Medulla oblongata (tissue), 1 donor: Measurements from ENCODE around the gene IQCH.

Source experiments
- DNase-seq: peaks from one replicate; pipeline ENCODE4 v3.0.0-alpha.2; 2015; ENCODE audit errors: extremely low spot score

IQCH gene

GRCh38 chr15:67394873-67395639 is 140.5 kb downstream of the IQCH start:
- no peak for DNase-seq

- peak; percentile 80 for DNase-seq
Observed at GRCh38 chr15:67396114-67396513, 141.5 kb downstream of the IQCH start.

DNA sequence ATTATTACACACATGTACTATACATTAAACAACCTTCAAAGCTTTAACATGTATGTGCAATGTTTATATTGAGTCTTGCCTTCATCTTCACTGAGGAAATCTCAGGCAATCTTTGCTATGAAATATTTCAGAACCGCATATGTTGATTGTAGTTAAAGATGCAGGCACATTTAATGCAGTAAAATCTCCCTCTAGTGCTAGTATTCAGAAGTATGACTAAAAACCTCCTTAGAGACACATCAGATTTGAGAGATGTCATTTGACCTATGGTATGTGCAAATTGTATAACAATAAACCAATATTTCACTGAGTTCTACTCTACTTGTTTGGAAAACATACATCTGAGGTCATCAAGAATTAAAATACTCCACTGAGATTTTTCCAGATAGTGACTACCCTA is 142.6 kb downstream of the IQCH start:
- DNase-seq = no peak

DNA sequence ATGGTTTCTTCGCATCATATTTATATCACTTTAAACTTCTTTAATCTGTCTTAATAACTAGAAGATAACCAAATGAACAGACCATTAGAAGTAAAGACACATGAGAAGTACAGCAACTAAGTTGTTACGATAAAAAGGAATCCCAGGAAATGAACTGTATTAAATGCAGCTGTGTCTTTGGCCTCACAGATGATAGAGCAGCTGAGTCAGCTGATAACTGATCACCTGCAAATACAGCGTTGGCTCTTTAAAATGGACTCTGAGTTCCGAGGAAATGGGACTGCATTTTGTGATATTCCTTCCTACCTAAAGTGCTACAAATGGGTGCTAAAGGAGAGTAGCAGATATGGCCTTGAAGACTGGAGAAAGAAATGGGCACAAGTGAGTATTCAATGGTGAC is 145.3 kb downstream of the IQCH start:
- DNase-seq = no peak

DNA sequence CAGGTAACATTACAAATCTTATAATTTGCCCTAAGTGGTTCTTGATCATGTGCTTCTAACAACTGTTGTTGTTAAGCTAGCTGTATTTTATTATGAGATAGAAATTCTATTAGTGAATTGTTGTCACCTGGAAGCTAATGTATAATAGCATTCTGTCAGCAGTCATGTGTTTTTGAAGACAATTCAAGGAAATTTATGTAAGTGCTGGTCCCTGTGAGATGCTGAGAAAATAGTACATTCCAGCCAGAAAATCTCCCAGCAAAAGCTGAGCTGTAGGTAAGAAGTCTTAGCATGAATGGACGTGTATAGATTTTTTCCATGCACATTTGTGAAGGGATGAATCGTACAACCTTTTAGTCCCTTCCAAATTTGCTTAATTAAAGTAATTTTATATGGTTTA is 146.3 kb downstream of the IQCH start:
- no peak for DNase-seq

- DNase-seq = no peak
Observed at GRCh38 chr15:67401336-67401735, 146.8 kb downstream of the IQCH start.

DNA sequence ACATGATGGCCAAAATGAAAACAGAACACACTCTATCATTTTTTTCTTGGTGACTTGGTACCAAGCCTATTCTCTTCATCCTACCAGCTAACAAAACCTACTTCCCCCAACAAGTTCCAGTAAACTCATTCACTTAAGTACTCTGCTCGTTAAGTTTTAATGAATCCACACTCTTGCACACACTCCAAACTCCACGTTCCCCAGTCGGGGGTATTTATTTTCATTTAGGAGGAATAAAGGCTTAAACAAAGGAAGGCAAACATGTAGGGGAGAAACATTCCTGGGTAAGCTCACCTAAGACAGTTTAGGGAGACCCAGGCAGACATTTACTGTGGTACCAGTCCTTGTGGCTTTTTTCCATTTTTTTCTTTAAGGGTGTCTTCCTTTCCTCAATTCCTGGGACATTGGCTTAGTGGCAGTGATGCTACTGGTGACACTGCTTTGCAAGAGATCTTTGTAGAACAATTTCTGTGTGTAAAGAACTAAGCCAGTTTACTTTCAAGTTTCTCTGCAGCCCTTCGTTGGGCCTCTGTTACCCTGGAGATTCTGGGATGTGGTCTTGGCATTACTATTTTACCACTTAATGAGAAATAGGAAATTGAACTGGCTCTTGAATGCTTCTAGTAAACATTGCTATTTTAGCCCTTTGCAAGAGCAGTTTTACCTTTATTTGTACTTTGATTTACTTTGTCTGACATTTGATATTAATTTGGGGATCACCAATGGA is 149.0 kb downstream of the IQCH start:
- DNase-seq = peak; percentile 7

- no peak for DNase-seq
Observed at GRCh38 chr15:67405208-67406191, 150.9 kb downstream of the IQCH start.

- DNase-seq = no peak
Observed at GRCh38 chr15:67406257-67406861, 151.8 kb downstream of the IQCH start.

- DNase-seq = no peak
Observed at GRCh38 chr15:67407786-67408185, 153.2 kb downstream of the IQCH start.

DNA sequence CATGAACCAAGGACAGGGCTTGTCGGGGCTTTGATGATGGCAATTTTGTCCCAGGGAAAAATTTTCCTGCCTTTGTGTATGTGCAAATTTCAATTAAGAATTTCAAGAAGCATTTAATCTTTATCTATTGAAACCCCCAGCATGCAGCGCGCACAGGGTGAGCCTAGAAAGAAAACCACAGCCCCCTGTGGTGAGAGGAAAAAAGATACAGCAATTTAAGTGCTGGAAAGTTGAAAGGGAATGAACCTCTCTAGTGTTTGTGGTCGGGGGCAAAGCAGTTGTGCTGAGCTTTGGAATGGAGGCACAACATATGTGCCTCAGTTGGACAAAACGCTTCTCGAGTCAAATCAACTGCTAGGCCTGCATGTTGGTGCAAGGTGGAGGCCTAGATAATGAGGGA is 154.6 kb downstream of the IQCH start:
- no peak for DNase-seq

DNA sequence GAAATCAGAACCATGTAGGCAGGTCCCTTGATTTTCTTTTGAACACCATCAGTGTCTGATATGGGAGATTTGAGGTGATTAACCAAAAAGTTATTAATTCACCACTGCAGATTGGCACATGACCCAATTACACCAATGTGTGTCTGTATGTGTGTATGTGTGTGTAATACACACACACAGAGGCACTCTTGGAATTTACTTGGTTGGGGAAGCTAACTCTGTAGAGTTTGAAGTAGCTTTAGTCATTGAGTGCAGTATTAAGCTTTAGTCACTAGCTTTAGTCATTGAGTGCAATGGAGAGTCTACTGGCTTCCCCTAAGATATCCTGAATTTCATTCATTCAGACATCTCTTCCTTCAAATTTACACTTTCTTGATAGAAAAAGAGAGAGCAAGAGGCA is 156.9 kb downstream of the IQCH start:
- DNase-seq = no peak

GRCh38 chr15:67413770-67414390 is 159.3 kb downstream of the IQCH start:
- DNase-seq = peak; percentile 21

GRCh38 chr15:67415181-67415580 is 160.6 kb downstream of the IQCH start:
- no peak for DNase-seq

- no peak for DNase-seq
Observed at GRCh38 chr15:67416891-67417290, 162.3 kb downstream of the IQCH start.

GRCh38 chr15:67419705-67420104 is 165.1 kb downstream of the IQCH start:
- no peak for DNase-seq

GRCh38 chr15:67420137-67420536 is 165.6 kb downstream of the IQCH start:
- no peak for DNase-seq

DNA sequence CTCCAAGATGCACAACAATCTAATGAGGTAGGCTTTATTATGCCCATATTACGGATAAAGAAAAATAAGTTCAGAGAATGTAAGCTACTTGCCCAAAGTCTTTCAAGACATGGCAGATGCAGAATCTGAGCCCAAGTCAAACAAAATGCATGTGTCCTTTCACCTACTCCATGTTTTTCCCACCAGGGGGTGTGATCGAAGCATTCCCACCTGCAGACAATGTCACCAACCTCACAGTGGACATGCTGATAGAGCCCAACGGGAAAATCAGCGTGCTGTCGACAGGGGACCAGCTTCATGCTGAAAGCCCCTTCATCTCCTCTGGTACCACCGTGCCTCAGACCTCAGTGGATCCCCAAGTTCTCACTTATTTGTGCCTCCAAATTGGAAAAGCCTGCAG is 166.5 kb downstream of the IQCH start:
- DNase-seq = no peak

GRCh38 chr15:67422296-67422695 is 167.7 kb downstream of the IQCH start:
- no peak for DNase-seq

GRCh38 chr15:67433495-67434099 is 179.0 kb downstream of the IQCH start:
- DNase-seq = peak; percentile 47
